ENCODE data around the gene NEUROD2.

NEUROD2 gene

DNA sequence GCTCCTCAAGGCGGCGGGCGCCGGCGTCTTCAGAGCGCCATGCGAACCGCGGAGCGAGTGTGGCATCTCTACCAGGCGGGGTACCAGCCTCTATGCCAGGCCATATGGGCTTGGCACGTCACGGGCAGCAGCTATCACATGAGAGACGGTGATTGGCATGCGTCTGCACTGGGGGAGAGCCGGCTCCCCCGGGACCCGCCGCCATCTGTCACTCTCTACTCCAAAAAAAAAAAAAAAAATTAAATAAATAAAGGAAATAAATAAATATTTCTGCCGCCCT lies at the start of gene NEUROD2:
Gene NEUROD2 (minus strand): TSS at position 70 of the 280 bp plus-strand sequence. CDS start 1,321 bp downstream, outside the sequence.
- no peak for DNase-seq (ENCODE audit: low spot score)

DNA sequence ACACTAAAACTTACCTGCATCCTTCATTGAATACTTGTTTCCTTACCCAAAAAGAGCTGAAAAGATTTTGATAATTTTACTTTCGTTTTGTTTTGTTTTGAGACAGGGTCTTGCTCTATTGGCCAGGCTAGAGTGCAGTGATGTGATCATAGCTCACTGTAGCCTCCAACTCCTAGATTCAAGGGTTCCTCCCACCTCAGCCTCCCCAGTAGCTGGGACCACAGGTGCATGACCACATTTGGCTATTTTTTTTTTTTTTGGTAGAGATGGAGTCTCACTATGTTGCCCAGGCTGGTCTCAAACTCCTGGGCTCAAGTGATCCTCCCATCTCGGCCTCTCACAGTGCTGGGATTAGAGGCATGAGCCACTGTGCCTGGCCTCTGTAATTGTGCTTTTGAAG lies 47.4 kb upstream of the NEUROD2 start:
- no peak for DNase-seq (ENCODE audit: low spot score)

DNA sequence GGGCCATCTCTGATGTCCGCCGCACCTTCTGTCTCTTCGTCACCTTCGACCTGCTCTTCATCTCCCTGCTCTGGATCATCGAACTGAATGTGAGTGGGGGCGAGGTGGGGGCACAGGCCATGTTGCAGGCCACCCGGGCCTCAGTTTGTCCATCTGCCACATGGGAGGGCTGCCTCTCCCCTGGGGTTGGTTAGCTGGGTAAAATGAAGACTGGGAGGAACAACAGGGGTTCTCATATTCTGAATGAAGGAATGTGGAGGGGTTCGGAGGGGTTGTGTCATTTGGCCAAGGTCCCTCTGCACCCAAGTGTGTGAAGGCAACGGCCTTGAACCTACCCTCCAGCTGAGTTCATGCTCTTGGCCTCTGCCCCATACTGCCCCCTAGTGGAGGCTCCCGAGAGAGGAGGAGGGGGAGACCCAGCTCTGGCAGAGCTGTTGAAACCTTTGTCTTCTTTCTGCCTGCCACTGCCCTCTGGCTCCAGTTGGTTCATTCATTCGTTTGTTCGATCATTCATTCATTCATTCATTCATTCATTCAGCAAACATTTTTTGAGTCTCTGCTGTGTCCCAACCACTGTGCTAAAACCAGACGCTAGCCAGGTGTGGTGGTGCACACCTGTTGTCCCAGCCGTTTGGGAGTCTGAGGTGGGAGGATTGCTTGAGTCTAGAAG lies 46.1 kb upstream of the NEUROD2 start:
- DNase-seq (ENCODE audit: low spot score): peak; percentile 81

DNA sequence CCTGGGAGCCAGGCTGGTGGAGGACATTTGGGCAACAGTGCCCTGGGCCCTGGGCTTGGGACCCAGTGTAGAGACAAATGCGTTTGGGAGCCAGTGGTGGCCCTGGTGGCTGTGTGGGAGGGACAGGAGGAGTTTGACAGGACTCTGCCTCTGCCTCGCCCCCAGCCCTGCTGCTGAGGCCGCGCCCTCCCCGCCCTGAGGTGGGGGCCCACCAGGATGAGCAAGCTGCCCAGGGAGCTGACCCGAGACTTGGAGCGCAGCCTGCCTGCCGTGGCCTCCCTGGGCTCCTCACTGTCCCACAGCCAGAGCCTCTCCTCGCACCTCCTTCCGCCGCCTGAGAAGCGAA lies 45.6 kb upstream of the NEUROD2 start:
- no peak for DNase-seq (ENCODE audit: low spot score)

DNA sequence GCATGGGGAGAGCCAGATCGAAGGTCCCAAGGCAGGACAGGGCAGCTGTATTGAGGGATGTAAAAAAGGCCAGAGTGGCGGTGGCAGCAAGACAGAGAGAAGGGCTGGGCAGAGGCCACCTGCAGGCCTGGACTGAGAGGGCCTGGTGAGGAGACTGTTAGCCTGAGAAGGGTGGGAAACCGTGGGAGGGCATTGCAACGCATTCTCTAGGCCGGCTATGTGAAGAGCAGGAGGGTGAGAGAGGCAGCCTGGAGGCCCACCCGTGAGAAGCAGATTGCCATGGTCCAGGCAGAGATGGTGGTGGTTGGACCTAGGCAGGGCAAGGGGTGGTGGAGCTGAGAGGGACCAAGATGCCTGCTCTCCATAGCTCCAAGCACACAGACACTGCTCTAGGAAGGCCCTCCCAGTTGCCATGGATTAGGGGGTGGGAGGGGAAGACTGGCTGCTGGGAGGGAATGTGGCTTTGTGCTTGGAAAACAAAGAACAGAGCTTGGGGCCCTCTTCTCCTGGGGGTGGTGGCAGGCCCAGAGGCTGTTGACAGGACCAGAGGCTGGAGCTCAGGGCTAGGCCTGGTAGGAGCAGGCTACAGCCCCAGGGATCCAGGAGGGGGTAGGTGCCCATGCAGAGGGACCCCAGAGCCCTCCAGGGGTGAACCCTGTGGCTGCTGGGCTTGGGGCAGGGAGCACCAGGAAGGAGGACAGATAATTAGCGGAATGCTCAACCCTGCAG lies 45.0 kb upstream of the NEUROD2 start:
- DNase-seq (ENCODE audit: low spot score): no peak

DNA sequence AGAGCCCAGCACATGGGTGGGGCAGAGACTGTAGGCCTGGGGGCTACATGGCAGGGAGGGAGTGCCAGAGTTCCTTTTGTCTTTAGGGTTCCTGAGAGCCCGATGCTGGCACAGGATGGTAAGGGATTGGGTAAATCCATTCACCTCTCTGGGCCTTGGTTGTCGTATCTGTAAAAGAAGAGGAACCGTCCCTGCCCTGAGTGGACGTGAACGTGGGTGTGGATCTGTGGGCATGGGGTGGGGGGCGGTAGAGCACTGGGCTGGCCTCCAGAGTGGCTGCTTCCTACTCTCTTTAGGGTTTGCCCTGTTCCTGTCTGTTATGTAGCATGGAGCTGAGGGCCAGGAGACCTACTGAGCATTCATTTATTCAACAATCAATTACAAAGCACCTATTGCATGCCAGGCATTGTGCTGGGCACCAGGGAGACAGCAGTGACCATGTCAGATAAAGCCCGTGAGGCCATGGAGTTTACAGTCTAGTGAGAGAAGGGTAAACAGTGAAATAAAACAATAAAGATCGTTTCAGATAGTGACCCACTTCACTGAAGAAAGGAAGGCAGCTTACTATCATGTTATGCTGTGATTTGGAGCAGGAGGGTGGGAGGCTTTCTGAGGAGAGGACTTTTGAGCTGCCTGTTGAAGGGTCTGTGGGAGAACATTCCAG lies 44.3 kb upstream of the NEUROD2 start:
- DNase-seq (ENCODE audit: low spot score): no peak

DNA sequence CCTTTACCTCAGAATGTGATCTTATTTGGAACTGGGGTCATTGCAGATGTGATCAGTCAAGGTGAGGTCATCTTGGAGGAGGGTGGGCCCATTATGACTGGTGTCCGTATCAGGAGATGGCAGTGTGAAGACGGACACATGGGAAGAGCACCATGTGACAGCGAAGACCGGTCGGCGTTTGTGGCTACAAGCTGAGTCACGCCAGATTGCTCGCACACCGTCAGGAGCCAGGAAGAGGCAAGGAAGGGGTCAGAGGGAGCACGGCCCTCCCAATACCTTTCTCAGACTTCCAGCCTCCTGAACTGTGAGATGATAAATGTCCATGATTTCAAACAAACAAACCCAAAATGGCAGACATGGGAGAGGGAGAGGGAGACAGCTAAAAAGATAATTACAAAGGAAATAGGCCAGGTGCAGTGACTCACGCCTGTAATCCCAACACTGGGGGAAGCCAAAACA lies 42.4 kb upstream of the NEUROD2 start:
- no peak for DNase-seq (ENCODE audit: low spot score)

DNA sequence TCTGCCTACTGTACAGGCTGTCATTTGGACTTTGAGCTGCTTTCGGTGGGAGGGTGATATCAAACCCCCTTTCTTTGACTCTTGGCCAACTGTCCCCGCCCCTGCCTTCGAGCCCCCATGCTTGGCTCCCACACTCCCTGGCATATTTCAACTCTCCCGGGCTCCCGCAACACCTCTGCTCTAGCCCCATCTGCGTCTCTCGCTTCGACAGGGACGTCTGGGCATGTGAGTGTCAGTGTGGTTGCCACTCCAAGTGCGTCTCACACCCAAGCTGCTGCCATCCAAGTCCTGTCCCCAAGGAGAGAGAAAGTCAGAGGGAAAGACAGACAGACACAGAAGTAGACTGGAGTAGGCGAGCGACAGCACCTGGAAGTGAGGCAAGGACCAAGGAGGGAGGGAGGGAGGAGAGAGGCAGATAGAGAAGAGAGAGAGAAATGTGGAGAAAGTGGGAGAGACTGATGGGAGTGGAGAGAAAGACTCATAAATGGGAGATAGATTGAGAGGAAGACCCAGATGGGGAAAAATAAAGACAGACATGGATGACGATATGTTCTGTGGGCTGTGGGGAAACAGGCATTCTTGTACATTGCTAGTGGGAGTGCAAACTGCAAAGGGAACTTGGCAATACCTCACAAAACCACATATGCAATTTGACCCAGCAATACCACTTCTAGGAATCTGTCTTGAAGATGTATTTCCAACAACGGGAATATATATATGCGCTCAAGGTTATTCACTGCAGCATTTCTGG lies 41.1 kb upstream of the NEUROD2 start:
- no peak for DNase-seq (ENCODE audit: low spot score)

DNA sequence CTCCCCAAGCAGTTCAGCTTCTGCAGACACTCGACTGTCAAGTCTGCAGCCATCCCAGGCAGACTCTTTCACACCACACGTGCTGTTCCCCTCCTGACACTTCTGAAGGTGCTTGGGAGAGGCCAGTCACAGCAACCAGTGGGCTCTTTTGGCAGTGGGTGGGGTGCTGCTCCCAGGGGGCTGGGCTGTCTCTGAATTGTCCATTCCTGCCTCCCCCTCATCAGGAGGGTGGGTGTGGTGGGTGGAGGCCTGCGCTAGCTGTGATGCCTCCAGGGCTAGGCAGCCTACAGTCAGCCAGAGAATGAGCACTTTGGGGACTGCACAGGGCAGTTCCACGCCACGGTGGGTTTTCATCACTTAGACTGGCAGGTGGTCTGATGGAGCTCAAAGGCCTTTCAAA lies 39.5 kb upstream of the NEUROD2 start:
- DNase-seq (ENCODE audit: low spot score): no peak

DNA sequence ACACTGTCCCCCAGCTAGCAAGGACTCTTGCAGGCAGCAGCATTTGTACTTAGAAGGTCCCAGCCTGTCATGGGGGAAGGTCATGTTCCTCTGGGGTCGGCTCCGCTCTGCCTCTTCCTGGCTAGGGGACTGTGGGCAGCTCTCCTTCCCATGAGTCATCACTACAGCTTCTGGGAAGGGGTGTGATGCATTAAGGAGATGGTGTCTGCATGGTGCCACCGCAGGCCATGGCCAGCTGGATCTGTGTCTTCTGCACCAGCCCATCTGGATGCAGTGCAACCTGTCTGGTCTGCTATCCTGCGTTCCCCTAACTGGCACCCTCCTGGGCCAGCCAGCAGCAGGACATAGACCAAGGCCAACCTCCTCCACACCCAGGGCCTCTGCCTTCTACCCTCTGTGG lies 35.6 kb upstream of the NEUROD2 start:
- DNase-seq (ENCODE audit: low spot score): no peak

DNA sequence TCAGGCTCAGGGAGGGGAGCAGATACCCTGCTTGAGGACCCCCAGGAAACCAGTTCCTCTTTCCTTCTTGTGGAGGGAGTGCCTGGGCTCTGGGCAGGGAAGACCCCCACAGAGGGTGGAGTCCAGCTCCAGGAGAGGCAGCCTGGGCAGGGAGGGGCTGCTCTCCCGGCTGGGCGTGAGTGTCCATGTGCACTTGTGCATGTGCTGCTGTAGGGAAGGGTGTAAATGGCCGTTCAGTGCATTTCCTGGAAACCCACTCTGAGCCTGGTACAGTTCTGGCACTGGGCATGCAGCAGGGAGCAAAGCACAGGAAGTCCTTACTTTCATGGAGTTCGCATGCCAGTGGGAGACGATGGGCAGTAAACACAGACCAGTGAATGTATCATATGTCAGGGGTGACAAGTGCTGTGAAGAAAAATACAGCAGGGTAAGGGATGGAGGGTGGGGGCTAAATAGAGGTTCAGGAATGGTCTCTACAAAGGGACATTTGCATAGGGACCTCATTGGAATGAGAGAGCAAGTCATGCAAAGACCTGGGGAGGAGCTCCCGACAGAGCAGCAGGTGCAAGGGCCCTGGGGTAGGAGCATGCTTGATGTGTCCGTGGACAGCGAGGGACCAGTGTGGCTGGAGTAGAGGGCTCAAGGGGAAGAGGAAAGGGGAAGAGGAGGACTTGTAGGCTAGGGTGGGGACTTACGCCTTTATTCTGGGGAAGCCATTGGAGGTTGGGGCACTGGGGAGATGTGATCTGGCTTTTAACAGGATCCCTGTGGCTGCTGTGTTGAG lies 34.8 kb upstream of the NEUROD2 start:
- DNase-seq (ENCODE audit: low spot score): no peak

DNA sequence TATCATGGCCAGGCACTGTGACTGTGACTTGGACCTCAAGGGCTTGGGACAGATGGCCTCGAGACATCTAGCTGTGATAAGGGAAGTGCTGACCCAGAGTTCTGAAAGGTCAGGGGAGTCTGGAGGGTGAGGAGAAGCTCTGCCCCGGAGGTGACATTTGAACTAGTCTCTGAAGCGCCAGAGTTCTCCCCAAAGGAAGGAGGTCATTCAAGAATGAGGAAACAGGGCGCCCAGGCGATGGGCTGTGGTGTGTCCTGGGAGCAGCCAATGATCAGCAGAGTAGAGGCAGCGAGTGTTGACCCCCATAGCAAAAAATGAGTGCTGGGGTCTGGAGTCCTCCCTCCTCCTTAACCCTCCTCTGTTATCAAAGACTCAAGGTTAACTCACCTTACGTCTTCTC lies 34.2 kb upstream of the NEUROD2 start:
- DNase-seq (ENCODE audit: low spot score): no peak

DNA sequence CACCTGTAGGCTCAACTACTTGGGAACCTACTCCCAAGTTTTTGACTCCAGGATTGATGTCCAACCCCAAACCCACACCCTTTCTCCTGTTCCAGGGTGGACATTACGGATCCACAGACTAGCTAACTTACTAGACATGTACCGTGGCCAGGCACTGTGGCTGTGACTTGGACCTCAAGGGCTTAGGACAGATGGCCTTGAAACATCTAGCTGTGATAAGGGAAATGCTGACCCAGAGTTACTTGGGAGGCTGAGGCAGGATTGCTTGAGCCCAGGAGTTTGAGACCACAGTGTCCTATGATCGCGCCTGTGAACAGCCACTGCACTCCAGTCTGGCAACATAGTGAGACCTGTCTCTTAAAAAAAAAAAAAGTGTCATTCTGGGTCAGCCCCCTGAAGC lies 33.4 kb upstream of the NEUROD2 start:
- no peak for DNase-seq (ENCODE audit: low spot score)

DNA sequence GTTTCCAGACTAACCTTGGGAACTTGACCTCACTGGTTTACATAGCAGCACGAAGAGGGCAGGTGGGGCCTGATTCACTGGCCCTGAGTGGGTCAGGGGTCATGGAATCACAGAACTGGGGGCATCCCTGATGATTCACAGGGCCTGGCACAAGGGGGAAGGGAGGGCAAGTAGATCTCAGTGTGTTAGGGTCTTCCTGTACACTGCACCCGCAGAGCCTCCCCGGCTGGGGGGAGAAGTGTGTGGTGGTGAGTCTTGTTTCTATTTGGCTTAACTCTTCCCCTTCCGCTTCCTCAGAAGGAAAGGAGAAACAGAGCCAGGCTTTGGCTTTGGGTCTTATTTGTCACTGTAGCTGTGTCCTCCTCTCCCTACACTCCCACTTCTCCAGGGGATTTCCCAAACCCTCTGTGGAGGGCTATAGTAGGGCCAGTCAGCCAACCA lies 32.9 kb upstream of the NEUROD2 start:
- no peak for DNase-seq (ENCODE audit: low spot score)

DNA sequence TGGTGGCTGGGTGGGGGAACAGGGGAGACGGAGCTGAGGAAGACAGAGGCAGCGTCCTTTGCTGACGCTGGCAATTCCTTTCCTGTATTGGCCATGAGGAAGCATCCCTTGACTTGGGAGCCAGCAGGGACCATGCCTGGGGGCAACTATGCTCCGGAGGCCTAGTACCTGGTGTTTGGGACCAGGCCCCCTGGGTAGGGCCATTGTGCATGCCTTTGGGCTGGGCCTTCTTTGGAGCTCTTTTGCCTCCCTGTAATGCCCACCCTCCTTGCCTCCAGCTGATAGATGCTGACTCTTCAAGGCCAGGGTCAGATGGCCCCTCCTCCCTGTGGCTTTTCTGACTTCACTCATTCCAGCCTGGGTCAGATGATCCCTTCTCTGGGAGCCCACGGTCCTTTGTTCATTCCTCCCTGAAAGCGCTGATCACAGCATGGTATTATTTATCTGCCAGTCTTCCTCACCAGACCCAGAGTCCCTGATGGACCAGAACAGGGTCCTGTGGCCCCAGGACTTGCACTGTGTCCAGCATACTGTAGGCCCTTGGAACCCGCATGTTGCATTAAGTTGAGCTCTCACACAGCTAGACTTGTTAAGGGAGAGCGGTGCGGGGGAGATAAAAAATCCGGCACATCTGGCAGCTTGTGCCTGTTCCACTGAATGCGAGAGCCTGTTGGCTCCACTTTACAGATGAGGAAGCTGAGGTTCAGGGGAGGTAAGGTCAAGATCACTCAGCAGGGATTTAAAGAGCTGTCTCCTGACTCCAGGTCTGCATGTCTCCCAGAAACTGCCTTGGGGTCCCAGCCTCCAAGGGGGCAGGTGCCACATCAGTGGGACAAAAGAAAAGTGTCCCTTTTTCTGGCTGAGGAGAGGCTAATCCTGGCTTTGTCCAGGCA lies 32.1 kb upstream of the NEUROD2 start:
- DNase-seq (ENCODE audit: low spot score): no peak

DNA sequence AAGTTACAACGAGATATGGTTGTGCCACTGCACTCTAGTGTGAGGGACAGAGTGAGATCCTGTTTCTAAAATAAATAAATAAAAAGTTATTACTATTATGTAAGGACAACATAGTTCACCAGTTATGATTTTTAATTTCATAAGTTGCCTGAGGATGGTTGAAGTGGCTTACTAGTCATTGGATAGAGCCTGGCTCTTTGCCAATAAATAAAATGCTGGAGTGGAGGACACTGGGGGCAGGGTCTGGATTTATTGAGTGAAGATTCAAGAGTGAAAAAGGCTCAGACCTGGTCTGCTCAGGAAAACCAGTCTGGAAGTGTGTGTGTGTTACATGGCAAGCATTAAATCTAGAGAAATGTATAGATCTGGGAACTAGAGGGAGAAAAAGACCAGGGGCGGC lies 31.3 kb upstream of the NEUROD2 start:
- DNase-seq (ENCODE audit: low spot score): no peak

DNA sequence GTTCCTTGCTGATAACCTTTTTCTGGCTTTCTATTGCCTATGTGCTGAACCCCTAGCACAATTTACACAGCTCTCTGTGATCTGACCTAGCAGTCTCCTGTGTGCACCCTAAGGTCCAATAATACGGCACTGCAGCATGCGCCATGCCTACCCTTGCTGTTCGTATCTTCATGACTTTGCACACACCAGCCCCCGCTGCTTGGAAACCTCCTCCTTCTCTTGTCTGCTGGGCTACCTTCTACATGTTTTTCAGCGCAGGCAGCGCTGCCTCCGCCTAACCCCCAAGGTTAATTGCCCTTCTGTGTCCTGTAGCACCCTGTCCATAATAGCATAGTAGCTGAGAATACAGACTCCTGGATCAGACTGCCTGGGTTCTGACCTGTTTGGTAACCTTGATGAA lies 30.6 kb upstream of the NEUROD2 start:
- DNase-seq (ENCODE audit: low spot score): no peak

DNA sequence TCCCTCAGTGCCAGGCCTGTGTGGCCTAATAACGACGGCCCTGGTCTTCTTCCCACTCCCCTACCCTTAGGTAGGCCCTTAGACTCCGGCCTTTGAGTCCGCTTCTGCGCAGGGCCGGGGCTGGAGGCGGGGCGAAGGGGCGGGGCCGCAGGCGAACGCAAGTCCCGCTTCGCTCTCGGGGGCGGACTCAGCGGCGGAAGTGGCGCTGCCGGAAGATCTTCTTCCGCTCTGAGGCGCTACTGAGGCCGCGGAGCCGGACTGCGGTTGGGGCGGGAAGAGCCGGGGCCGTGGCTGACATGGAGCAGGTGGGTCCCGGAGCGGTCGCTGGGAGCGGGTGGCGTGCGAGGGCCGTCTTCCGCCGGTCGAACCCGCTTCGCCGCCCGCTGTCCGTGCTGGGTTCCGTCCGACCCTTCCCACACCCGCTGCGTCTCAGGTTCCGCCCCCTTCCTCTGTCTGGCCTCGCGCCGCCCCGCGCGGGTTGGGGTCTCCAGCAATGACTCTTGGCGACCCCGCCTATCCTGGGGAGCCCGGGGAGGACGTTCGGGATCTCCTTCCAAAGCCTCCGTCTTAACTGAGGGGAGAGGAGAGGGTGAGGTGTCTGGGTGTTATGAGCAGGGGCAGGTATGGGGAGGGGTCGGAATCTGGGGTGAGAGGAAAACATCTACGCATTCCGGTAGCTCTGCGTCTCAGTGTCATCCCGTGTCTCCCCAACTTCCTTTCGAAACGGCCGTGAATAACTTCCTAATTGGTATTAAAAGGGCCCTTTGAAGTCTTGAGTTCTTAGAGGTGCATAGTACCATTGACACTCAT lies 29.4 kb upstream of the NEUROD2 start, which contains the start of gene STARD3:
Gene STARD3 (plus strand): TSS at position 218 of the 810 bp plus-strand sequence. CDS start 16,388 bp downstream, outside the sequence.
- peak; percentile 87 for DNase-seq (ENCODE audit: low spot score)

DNA sequence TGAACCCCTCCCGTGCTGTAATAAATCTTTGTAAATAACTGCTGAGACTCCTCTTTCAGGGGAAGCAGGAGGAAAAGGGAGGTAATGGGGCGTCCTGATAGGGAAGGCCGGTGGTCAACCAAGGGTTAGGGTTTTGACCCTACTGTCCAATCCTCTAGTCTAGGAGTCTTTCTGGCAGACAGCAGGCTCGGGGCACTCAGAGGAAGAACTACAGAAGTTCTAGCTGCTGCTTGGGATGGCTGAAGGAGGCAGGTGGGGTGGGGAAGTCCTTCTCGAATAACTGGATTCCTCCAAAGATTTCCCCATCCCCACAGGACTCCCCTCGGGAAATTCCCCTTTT lies 28.8 kb upstream of the NEUROD2 start:
- no peak for DNase-seq (ENCODE audit: low spot score)

DNA sequence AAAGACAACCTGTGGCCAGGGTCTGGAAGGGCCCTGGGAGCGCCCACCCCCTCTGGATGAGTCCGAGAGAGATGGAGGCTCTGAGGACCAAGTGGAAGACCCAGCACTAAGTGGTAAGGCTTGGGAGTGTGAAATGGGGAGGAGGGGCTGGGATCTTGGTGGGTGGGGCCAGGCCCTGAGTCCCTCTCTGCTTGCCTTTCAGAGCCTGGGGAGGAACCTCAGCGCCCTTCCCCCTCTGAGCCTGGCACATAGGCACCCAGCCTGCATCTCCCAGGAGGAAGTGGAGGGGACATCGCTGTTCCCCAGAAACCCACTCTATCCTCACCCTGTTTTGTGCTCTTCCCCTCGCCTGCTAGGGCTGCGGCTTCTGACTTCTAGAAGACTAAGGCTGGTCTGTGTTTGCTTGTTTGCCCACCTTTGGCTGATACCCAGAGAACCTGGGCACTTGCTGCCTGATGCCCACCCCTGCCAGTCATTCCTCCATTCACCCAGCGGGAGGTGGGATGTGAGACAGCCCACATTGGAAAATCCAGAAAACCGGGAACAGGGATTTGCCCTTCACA lies 28.0 kb upstream of the NEUROD2 start:
- DNase-seq (ENCODE audit: low spot score): no peak
